GM23338 (cell line): ENCODE measurements around the gene DZIP1. TPM values are rescaled to one million over a fixed set of nuclear protein-coding genes. Genes with fewer than 3 reads are reported as not detected.

Experiments used
- ATAC-seq: fragments of 200-7000 bp; cut with Tn5 transposase; 3 replicates; pipeline ENCODE4 v1.9.1; 2020
- DNase-seq: peaks from one replicate; pipeline ENCODE4 v3.0.0-alpha.2; 2015; ENCODE audit warnings: low spot score
- H2AFZ ChIP-seq: fragments of 200-600 bp; sonication (generic); 2 replicates; pipeline ENCODE4 v1.8.0; 2016; ENCODE audit warnings: antibody characterized with exemption, mild to moderate bottlenecking, moderate library complexity
- H3F3A ChIP-seq: fragments of 200-600 bp; sonication (generic); replicated peaks from 2 replicates; pipeline ENCODE4 v1.8.0; 2017; ENCODE audit warnings: antibody characterized with exemption, mixed run types, low read depth
- H3K27ac ChIP-seq: fragments of 200-600 bp; sonication (generic); 2 replicates; pipeline ENCODE4 v1.6.1; 2016; ENCODE audit warnings: low read depth
- H3K27me3 ChIP-seq: fragments of 200-600 bp; sonication (generic); 2 replicates; pipeline ENCODE4 v1.8.0; 2016; ENCODE audit warnings: mild to moderate bottlenecking, mixed run types, moderate library complexity; ENCODE audit not compliant: insufficient read depth
- H3K36me3 ChIP-seq: fragments of 200-600 bp; sonication (generic); 2 replicates; pipeline ENCODE4 v1.8.0; 2016; ENCODE audit warnings: mild to moderate bottlenecking; ENCODE audit not compliant: insufficient read depth
- H3K4me1 ChIP-seq: fragments of 200-600 bp; sonication (generic); 2 replicates; pipeline ENCODE4 v1.8.0; 2016; ENCODE audit warnings: mild to moderate bottlenecking, moderate library complexity; ENCODE audit not compliant: insufficient read depth
- H3K4me2 ChIP-seq: fragments of 200-600 bp; sonication (generic); 2 replicates; pipeline ENCODE4 v1.7.1; 2017; ENCODE audit warnings: mixed run types
- H3K4me3 ChIP-seq: fragments of 200-600 bp; sonication (generic); 2 replicates; pipeline ENCODE4 v1.6.1; 2016; ENCODE audit warnings: mixed run types
- H3K79me2 ChIP-seq: fragments of 200-600 bp; sonication (generic); replicated peaks from 2 replicates; pipeline ENCODE4 v1.8.0; 2017; ENCODE audit warnings: mild to moderate bottlenecking; ENCODE audit not compliant: insufficient read depth
- H3K9me2 ChIP-seq: fragments of 200-600 bp; sonication (generic); 2 replicates; pipeline ENCODE4 v1.8.0; 2017; ENCODE audit not compliant: insufficient read depth
- H4K20me1 ChIP-seq: fragments of 200-600 bp; sonication (generic); replicated peaks from 2 replicates; pipeline ENCODE4 v1.8.0; 2017; ENCODE audit warnings: mild to moderate bottlenecking; ENCODE audit not compliant: insufficient read depth
- H3K27ac Mint-ChIP-seq: 2 replicates; pipeline ENCODE4 v1.8.0; 2020; ENCODE audit warnings: inconsistent platforms, mild to moderate bottlenecking, moderate library complexity, mixed read lengths
- H3K27me3 Mint-ChIP-seq: 3 replicates; pipeline ENCODE4 v1.8.0; 2022; ENCODE audit warnings: low read depth, mild to moderate bottlenecking, moderate library complexity, mixed read lengths, inconsistent platforms; ENCODE audit not compliant: insufficient read depth, poor library complexity
- H3K36me3 Mint-ChIP-seq: 3 replicates; pipeline ENCODE4 v1.8.0; 2021; ENCODE audit warnings: low read depth, mild to moderate bottlenecking, inconsistent platforms, moderate library complexity, mixed read lengths
- H3K4me1 Mint-ChIP-seq: 3 replicates; pipeline ENCODE4 v1.8.0; 2020; ENCODE audit warnings: mild to moderate bottlenecking, inconsistent platforms, mixed read lengths
- H3K4me3 Mint-ChIP-seq: 3 replicates; pipeline ENCODE4 v1.8.0; 2021; ENCODE audit warnings: moderate library complexity, mild to moderate bottlenecking, inconsistent platforms, mixed read lengths
- H3K9me3 Mint-ChIP-seq: 3 replicates; pipeline ENCODE4 v1.8.0; 2020; ENCODE audit warnings: moderate library complexity, mild to moderate bottlenecking, inconsistent platforms, mixed read lengths
- CREB1 ChIP-seq: fragments of 250-450 bp; sonication (Bioruptor Pico); IDR thresholded peaks from 2 replicates; pipeline ENCODE4 v1.5.0; 2020; ENCODE audit warnings: low read depth, mild to moderate bottlenecking, moderate library complexity
- EZH2 ChIP-seq: fragments of 200-600 bp; sonication (generic); IDR thresholded peaks from one replicate; pipeline ENCODE4 v1.8.0; 2017; ENCODE audit warnings: antibody characterized with exemption, mild to moderate bottlenecking, low read depth; ENCODE audit not compliant: unreplicated experiment
- EZH2phosphoT487 ChIP-seq: fragments of 200-600 bp; sonication (generic); IDR thresholded peaks from one replicate; pipeline ENCODE4 v1.8.1; 2018; ENCODE audit warnings: antibody characterized with exemption; ENCODE audit not compliant: unreplicated experiment
- NANOG ChIP-seq: IDR thresholded peaks from 2 replicates; pipeline ENCODE4 v1.6.1; 2016; ENCODE audit warnings: antibody characterized with exemption, borderline replicate concordance
- STAT1 ChIP-seq: IDR thresholded peaks from one replicate; pipeline ENCODE4 v1.6.1; 2016; ENCODE audit warnings: antibody characterized with exemption; ENCODE audit not compliant: unreplicated experiment
- ZNF114 ChIP-seq: fragments of 250-450 bp; sonication (Bioruptor Pico); IDR thresholded peaks from 2 replicates; pipeline ENCODE4 v1.5.0; 2020; ENCODE audit warnings: mild to moderate bottlenecking, moderate library complexity
- ZNF331 ChIP-seq: fragments of 250-450 bp; sonication (Bioruptor Pico); IDR thresholded peaks from 2 replicates; pipeline ENCODE4 v1.5.0; 2020; ENCODE audit warnings: low read depth, mild to moderate bottlenecking, moderate library complexity
- polyA plus RNA-seq: library from polyadenylated mRNA; unstranded; fragments of >200 nt; fragmentation: Nextera tagmentation; extraction: Ambion mirVana; gene quantifications from 2 replicates; pipeline ENCODE4 v1.2.1, GENCODE V29; 2016
- total RNA-seq: library from RNA; depleted of rRNA; stranded (reverse); fragments of >200 nt; shearing (Covaris generic); gene quantifications from 2 replicates; pipeline ENCODE4 v1.2.3, GENCODE V29; 2014; rRNA removed
- TF ChIP-seq, protein P1 (sequence below): IDR thresholded peaks from one replicate; pipeline ENCODE4 v1.6.1; 2018; ENCODE audit warnings: antibody characterized with exemption; ENCODE audit not compliant: unreplicated experiment
- TF ChIP-seq, protein P2 (sequence below): IDR thresholded peaks from 2 replicates; pipeline ENCODE4 v1.6.1; 2016; ENCODE audit warnings: antibody characterized with exemption
- TF ChIP-seq, protein P3 (sequence below), 2 experiments: fragments of 200-600 bp in 1 of 2; sonication (generic) in 1 of 2; conservative IDR thresholded peaks; 2 replicates each; pipeline versions ENCODE4 v1.5.1 to v1.6.1; 2016 to 2017; ENCODE audit warnings: antibody characterized with exemption in 2 of 2, low read depth in 2 of 2, mild to moderate bottlenecking in 2 of 2, moderate library complexity in 1 of 2

DZIP1 gene
- total and polyA plus RNA-seq, 2 experiments from 2014 or later, result 10.6 to 24.2 TPM

DNA sequence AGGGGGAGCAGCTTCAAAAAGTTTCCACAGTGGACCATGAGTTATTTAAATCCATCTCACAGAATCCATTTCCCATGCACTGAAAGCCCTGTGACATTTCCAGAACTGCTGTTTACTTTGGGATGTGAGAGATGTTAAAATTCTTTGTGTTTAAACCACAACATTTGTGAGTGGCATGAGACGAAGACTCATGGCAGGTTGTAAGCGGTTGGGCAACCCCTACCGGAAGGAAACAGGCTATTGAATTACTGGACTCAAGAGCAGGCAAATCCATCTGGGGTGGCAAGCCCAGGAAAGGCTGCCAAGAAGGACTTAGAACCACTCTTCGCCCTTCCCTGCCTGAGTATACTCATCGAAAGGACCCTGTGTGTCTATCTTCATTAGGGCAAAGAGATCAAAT, 114.3 kb downstream of the DZIP1 start:
- H3K4me1 Mint-ChIP-seq, result peaks cover 16% of the 10 kb centered on the region
- TF ChIP-seq NANOG (no peak), STAT1 (no peak), EZH2 (no peak), ZNF114 (CRISPR knock-in tag) (no peak), ZNF331 (CRISPR knock-in tag) (no peak), EZH2phosphoT487 (no peak), CREB1 (CRISPR knock-in tag) (no peak)
- TF ChIP-seq, protein P1, sequence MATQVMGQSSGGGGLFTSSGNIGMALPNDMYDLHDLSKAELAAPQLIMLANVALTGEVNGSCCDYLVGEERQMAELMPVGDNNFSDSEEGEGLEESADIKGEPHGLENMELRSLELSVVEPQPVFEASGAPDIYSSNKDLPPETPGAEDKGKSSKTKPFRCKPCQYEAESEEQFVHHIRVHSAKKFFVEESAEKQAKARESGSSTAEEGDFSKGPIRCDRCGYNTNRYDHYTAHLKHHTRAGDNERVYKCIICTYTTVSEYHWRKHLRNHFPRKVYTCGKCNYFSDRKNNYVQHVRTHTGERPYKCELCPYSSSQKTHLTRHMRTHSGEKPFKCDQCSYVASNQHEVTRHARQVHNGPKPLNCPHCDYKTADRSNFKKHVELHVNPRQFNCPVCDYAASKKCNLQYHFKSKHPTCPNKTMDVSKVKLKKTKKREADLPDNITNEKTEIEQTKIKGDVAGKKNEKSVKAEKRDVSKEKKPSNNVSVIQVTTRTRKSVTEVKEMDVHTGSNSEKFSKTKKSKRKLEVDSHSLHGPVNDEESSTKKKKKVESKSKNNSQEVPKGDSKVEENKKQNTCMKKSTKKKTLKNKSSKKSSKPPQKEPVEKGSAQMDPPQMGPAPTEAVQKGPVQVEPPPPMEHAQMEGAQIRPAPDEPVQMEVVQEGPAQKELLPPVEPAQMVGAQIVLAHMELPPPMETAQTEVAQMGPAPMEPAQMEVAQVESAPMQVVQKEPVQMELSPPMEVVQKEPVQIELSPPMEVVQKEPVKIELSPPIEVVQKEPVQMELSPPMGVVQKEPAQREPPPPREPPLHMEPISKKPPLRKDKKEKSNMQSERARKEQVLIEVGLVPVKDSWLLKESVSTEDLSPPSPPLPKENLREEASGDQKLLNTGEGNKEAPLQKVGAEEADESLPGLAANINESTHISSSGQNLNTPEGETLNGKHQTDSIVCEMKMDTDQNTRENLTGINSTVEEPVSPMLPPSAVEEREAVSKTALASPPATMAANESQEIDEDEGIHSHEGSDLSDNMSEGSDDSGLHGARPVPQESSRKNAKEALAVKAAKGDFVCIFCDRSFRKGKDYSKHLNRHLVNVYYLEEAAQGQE, result no peak
- TF ChIP-seq, protein P2, sequence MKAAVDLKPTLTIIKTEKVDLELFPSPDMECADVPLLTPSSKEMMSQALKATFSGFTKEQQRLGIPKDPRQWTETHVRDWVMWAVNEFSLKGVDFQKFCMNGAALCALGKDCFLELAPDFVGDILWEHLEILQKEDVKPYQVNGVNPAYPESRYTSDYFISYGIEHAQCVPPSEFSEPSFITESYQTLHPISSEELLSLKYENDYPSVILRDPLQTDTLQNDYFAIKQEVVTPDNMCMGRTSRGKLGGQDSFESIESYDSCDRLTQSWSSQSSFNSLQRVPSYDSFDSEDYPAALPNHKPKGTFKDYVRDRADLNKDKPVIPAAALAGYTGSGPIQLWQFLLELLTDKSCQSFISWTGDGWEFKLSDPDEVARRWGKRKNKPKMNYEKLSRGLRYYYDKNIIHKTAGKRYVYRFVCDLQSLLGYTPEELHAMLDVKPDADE, result no peak
- TF ChIP-seq, protein P3, sequence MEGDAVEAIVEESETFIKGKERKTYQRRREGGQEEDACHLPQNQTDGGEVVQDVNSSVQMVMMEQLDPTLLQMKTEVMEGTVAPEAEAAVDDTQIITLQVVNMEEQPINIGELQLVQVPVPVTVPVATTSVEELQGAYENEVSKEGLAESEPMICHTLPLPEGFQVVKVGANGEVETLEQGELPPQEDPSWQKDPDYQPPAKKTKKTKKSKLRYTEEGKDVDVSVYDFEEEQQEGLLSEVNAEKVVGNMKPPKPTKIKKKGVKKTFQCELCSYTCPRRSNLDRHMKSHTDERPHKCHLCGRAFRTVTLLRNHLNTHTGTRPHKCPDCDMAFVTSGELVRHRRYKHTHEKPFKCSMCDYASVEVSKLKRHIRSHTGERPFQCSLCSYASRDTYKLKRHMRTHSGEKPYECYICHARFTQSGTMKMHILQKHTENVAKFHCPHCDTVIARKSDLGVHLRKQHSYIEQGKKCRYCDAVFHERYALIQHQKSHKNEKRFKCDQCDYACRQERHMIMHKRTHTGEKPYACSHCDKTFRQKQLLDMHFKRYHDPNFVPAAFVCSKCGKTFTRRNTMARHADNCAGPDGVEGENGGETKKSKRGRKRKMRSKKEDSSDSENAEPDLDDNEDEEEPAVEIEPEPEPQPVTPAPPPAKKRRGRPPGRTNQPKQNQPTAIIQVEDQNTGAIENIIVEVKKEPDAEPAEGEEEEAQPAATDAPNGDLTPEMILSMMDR (conservative IDR thresholded peaks at IDR 0.05; ENCODE audit: low read depth in 2 of 2), result no peak
- DNase-seq (no peak), ATAC-seq (no peak)
- no peak overlapping the region for H3K27ac Mint-ChIP-seq
- H3K27me3 Mint-ChIP-seq, result peaks cover 4% of the 10 kb centered on the region
- Histone ChIP-seq H3K27me3 (no peaks in the 10 kb centered on the region), H3K4me2 (no peak overlapping the region), H3K4me1 (peaks cover 17% of the 10 kb centered on the region; the same call in 1 of the 2 replicates), H2AFZ (peak overlapping the region; percentile 47; the same call in 1 of the 2 replicates), H3K4me3 (no peak overlapping the region), H3K36me3 (no peaks in the 10 kb centered on the region), H3K27ac (no peak overlapping the region), H3K79me2 (no peaks in the 10 kb centered on the region), H4K20me1 (no peaks in the 10 kb centered on the region), H3F3A (no peaks in the 10 kb centered on the region), H3K9me2 (no peaks in the 10 kb centered on the region)
- H3K4me3 Mint-ChIP-seq, result no peak overlapping the region
- no peaks in the 10 kb centered on the region for H3K36me3 Mint-ChIP-seq
- H3K9me3 Mint-ChIP-seq, result no peaks in the 10 kb centered on the region

Other genes starting within 250 kb of the DZIP1 start
- 34.7 and 35.7 TPM in 2 replicates for gene CLDN10, start 92.0 kb downstream of the DZIP1 start, total RNA-seq
- gene CLDN10, start 92.0 kb downstream of the DZIP1 start, polyA plus RNA-seq, result 65.9 and 69.1 TPM in 2 replicates
- 27.5 and 28.9 TPM in 2 replicates for gene DNAJC3, start 32.4 kb upstream of the DZIP1 start, total RNA-seq
- gene DNAJC3, start 32.4 kb upstream of the DZIP1 start, polyA plus RNA-seq, result 14.5 and 19.5 TPM in 2 replicates